ENCODE measurements around the gene EML4.

EML4 gene

GRCh38 chr2:42256505-42256904 is 87.4 kb downstream of the EML4 start:
- Histone ChIP-seq H3K4me2 (ENCODE audit: low read depth, low read length, poor library complexity, severe bottlenecking) (no peak overlapping the region), H3K27me3 (ENCODE audit: insufficient read depth, low read length, poor library complexity, severe bottlenecking) (no peaks in the 10 kb centered on the region), H4K20me1 (ENCODE audit: insufficient read depth, low read length, poor library complexity, severe bottlenecking) (no peaks in the 10 kb centered on the region), H2AFZ (ENCODE audit: low read length) (no peak overlapping the region), H3K4me1 (ENCODE audit: insufficient read depth, low read length, poor library complexity, severe bottlenecking) (no peaks in the 10 kb centered on the region), H3K36me3 (ENCODE audit: insufficient read depth, low read length) (peaks cover 16% of the 10 kb centered on the region; the same call in 1 of the 2 replicates), H3K9ac (ENCODE audit: low read depth, low read length, poor library complexity, severe bottlenecking) (no peak overlapping the region), H3K79me2 (ENCODE audit: insufficient read depth, low read length) (no peaks in the 10 kb centered on the region), H3K9me2 (replicated peaks; ENCODE audit: low read depth, low read length) (no peaks in the 10 kb centered on the region), H3F3A (ENCODE audit: low read depth) (no peaks in the 10 kb centered on the region), H3K9me3 (ENCODE audit: insufficient read depth, low read depth, low read length) (no peaks in the 10 kb centered on the region), H3K4me3 (ENCODE audit: low read length, poor library complexity, severe bottlenecking) (no peak overlapping the region)
- TF ChIP-seq EZH2phosphoT487 (IDR thresholded peaks at IDR 0.05; ENCODE audit: borderline replicate concordance) (no peak), CTCF (conservative IDR thresholded peaks at IDR 0.05; ENCODE audit: low read length) (no peak)

- Histone ChIP-seq H3K9me3 (ENCODE audit: insufficient read depth, low read depth, low read length) (no peaks in the 10 kb centered on the region), H3F3A (ENCODE audit: low read depth) (no peaks in the 10 kb centered on the region), H3K27me3 (ENCODE audit: insufficient read depth, low read length, poor library complexity, severe bottlenecking) (no peaks in the 10 kb centered on the region), H3K36me3 (ENCODE audit: insufficient read depth, low read length) (peaks cover 25% of the 10 kb centered on the region; the same call in 1 of the 2 replicates), H4K20me1 (ENCODE audit: insufficient read depth, low read length, poor library complexity, severe bottlenecking) (no peaks in the 10 kb centered on the region), H3K4me1 (ENCODE audit: insufficient read depth, low read length, poor library complexity, severe bottlenecking) (no peaks in the 10 kb centered on the region), H3K9me2 (replicated peaks; ENCODE audit: low read depth, low read length) (no peaks in the 10 kb centered on the region), H3K9ac (ENCODE audit: low read depth, low read length, poor library complexity, severe bottlenecking) (no peak overlapping the region), H3K79me2 (ENCODE audit: insufficient read depth, low read length) (no peaks in the 10 kb centered on the region), H3K4me3 (ENCODE audit: low read length, poor library complexity, severe bottlenecking) (no peak overlapping the region), H3K4me2 (ENCODE audit: low read depth, low read length, poor library complexity, severe bottlenecking) (no peak overlapping the region), H2AFZ (ENCODE audit: low read length) (no peak overlapping the region)
- TF ChIP-seq CTCF (conservative IDR thresholded peaks at IDR 0.05; ENCODE audit: low read length): no peak
- TF ChIP-seq EZH2phosphoT487 (IDR thresholded peaks at IDR 0.05; ENCODE audit: borderline replicate concordance): no peak
Observed at GRCh38 chr2:42261518-42262195, 92.5 kb downstream of the EML4 start.

GRCh38 chr2:42266236-42266635 is 97.1 kb downstream of the EML4 start:
- H3K9ac ChIP-seq (ENCODE audit: low read depth, low read length, poor library complexity, severe bottlenecking): no peak overlapping the region
- H3K9me3 ChIP-seq (ENCODE audit: insufficient read depth, low read depth, low read length): no peaks in the 10 kb centered on the region
- TF ChIP-seq EZH2phosphoT487 (IDR thresholded peaks at IDR 0.05; ENCODE audit: borderline replicate concordance): no peak
- no peak for TF ChIP-seq CTCF (conservative IDR thresholded peaks at IDR 0.05; ENCODE audit: low read length)
- no peaks in the 10 kb centered on the region for H4K20me1 ChIP-seq (ENCODE audit: insufficient read depth, low read length, poor library complexity, severe bottlenecking)
- H3K4me2 ChIP-seq (ENCODE audit: low read depth, low read length, poor library complexity, severe bottlenecking): no peak overlapping the region
- peaks cover 14% of the 10 kb centered on the region; the same call in 1 of the 2 replicates for H3K36me3 ChIP-seq (ENCODE audit: insufficient read depth, low read length)
- no peaks in the 10 kb centered on the region for H3K79me2 ChIP-seq (ENCODE audit: insufficient read depth, low read length)
- no peaks in the 10 kb centered on the region for H3K27me3 ChIP-seq (ENCODE audit: insufficient read depth, low read length, poor library complexity, severe bottlenecking)
- no peaks in the 10 kb centered on the region for H3K9me2 ChIP-seq (replicated peaks; ENCODE audit: low read depth, low read length)
- H2AFZ ChIP-seq (ENCODE audit: low read length): no peak overlapping the region
- no peak overlapping the region for H3K4me3 ChIP-seq (ENCODE audit: low read length, poor library complexity, severe bottlenecking)
- H3F3A ChIP-seq (ENCODE audit: low read depth): no peaks in the 10 kb centered on the region
- H3K4me1 ChIP-seq (ENCODE audit: insufficient read depth, low read length, poor library complexity, severe bottlenecking): peaks cover 7% of the 10 kb centered on the region
